Rectal smooth muscle tissue (tissue), 1 donor: ENCODE data around the gene AJM1.
A peak's percentile ranks its signal among the peaks of the same experiment; 100 is the strongest.

Experiments used
- H3K27ac ChIP-seq: one replicate; pipeline ENCODE4 v1.7.0; 2013; ENCODE audit warnings: low read depth, low read length, inconsistent platforms
- H3K27me3 ChIP-seq: one replicate; pipeline ENCODE4 v1.7.0; 2013; ENCODE audit warnings: low read length; ENCODE audit not compliant: control insufficient read depth, insufficient read depth
- H3K36me3 ChIP-seq: one replicate; pipeline ENCODE4 v1.7.0; 2013; ENCODE audit warnings: low read length; ENCODE audit not compliant: control insufficient read depth, insufficient read depth
- H3K4me1 ChIP-seq: one replicate; pipeline ENCODE4 v1.7.0; 2013; ENCODE audit warnings: low read length; ENCODE audit not compliant: control insufficient read depth, insufficient read depth
- H3K4me3 ChIP-seq: one replicate; pipeline ENCODE4 v1.7.0; 2013; ENCODE audit warnings: low read length
- H3K9ac ChIP-seq: one replicate; pipeline ENCODE4 v1.7.0; 2013; ENCODE audit warnings: low read length

Gene AJM1

GRCh38 chr9:136803551-136804508 is 38.4 kb upstream of the AJM1 start:
- H3K4me1 ChIP-seq, result peaks cover 9% of the 10 kb centered on the region
- no peak overlapping the region for H3K27ac ChIP-seq
- H3K36me3 ChIP-seq, result peaks cover 3% of the 10 kb centered on the region
- no peak overlapping the region for H3K4me3 ChIP-seq
- H3K9ac ChIP-seq, result no peak overlapping the region
- peaks cover 15% of the 10 kb centered on the region for H3K27me3 ChIP-seq

GRCh38 chr9:136804509-136805206 is 37.6 kb upstream of the AJM1 start:
- H3K27me3 ChIP-seq, result peaks cover 7% of the 10 kb centered on the region
- no peak overlapping the region for H3K9ac ChIP-seq
- peaks cover 15% of the 10 kb centered on the region for H3K4me1 ChIP-seq
- no peak overlapping the region for H3K4me3 ChIP-seq
- H3K36me3 ChIP-seq, result peaks cover 3% of the 10 kb centered on the region
- H3K27ac ChIP-seq, result no peak overlapping the region

- Histone ChIP-seq H3K27ac (no peak overlapping the region), H3K36me3 (peaks cover 3% of the 10 kb centered on the region), H3K4me3 (no peak overlapping the region), H3K4me1 (peaks cover 15% of the 10 kb centered on the region), H3K9ac (no peak overlapping the region), H3K27me3 (peaks cover 5% of the 10 kb centered on the region)
Observed at GRCh38 chr9:136805207-136805740, 37.0 kb upstream of the AJM1 start.

- peaks cover under 1% of the 10 kb centered on the region for H3K27me3 ChIP-seq
- H3K4me1 ChIP-seq, result peaks cover 15% of the 10 kb centered on the region
- H3K4me3 ChIP-seq, result no peak overlapping the region
- H3K9ac ChIP-seq, result no peak overlapping the region
- no peak overlapping the region for H3K27ac ChIP-seq
- H3K36me3 ChIP-seq, result peaks cover 3% of the 10 kb centered on the region
Observed at GRCh38 chr9:136806067-136806466, 36.2 kb upstream of the AJM1 start.

GRCh38 chr9:136806631-136807201 is 35.6 kb upstream of the AJM1 start:
- Histone ChIP-seq H3K27me3 (no peaks in the 10 kb centered on the region), H3K4me3 (peak overlapping the region; percentile 59), H3K36me3 (peaks cover 3% of the 10 kb centered on the region), H3K4me1 (peaks cover 15% of the 10 kb centered on the region), H3K27ac (peak overlapping the region; percentile 75), H3K9ac (no peak overlapping the region)

- H3K27ac ChIP-seq, result peak within 1 kb of the TSS; percentile 75
- H3K4me1 ChIP-seq, result peaks cover 15% of the 10 kb centered on the region
- H3K4me3 ChIP-seq, result peak within 1 kb of the TSS; percentile 89
- H3K27me3 ChIP-seq, result no peaks in the 10 kb centered on the region
- peaks cover 3% of the 10 kb centered on the region for H3K36me3 ChIP-seq
- H3K9ac ChIP-seq, result peak within 1 kb of the TSS; percentile 61
Observed at GRCh38 chr9:136807281-136808074, 34.8 kb upstream of the AJM1 start, which contains the start of gene RABL6. Gene RABL6, plus strand, starts transcription at chr9:136807948. Its CDS starts 249 bp downstream, at chr9:136808197.

GRCh38 chr9:136808075-136808805 is 34.0 kb upstream of the AJM1 start:
- peak overlapping the region; percentile 89 for H3K4me3 ChIP-seq
- peaks cover 15% of the 10 kb centered on the region for H3K4me1 ChIP-seq
- peak overlapping the region; percentile 49 for H3K9ac ChIP-seq
- peaks cover 5% of the 10 kb centered on the region for H3K36me3 ChIP-seq
- H3K27ac ChIP-seq, result peak overlapping the region; percentile 55
- H3K27me3 ChIP-seq, result no peaks in the 10 kb centered on the region

- peak overlapping the region; percentile 89 for H3K4me3 ChIP-seq
- H3K27ac ChIP-seq, result no peak overlapping the region
- no peak overlapping the region for H3K9ac ChIP-seq
- no peaks in the 10 kb centered on the region for H3K27me3 ChIP-seq
- peaks cover 5% of the 10 kb centered on the region for H3K36me3 ChIP-seq
- H3K4me1 ChIP-seq, result peaks cover 15% of the 10 kb centered on the region
Observed at GRCh38 chr9:136808806-136809158, 33.5 kb upstream of the AJM1 start.

- Histone ChIP-seq H3K9ac (no peak overlapping the region), H3K27me3 (no peaks in the 10 kb centered on the region), H3K4me1 (no peaks in the 10 kb centered on the region), H3K36me3 (peaks cover 8% of the 10 kb centered on the region), H3K27ac (no peak overlapping the region), H3K4me3 (no peak overlapping the region)
Observed at GRCh38 chr9:136814725-136815421, 27.4 kb upstream of the AJM1 start.

GRCh38 chr9:136815422-136815782 is 26.9 kb upstream of the AJM1 start:
- no peak overlapping the region for H3K4me3 ChIP-seq
- H3K27me3 ChIP-seq, result no peaks in the 10 kb centered on the region
- no peak overlapping the region for H3K9ac ChIP-seq
- H3K36me3 ChIP-seq, result peaks cover 8% of the 10 kb centered on the region
- H3K4me1 ChIP-seq, result no peaks in the 10 kb centered on the region
- H3K27ac ChIP-seq, result no peak overlapping the region
